Measurements from ENCODE around the gene CFAP61.

DNA sequence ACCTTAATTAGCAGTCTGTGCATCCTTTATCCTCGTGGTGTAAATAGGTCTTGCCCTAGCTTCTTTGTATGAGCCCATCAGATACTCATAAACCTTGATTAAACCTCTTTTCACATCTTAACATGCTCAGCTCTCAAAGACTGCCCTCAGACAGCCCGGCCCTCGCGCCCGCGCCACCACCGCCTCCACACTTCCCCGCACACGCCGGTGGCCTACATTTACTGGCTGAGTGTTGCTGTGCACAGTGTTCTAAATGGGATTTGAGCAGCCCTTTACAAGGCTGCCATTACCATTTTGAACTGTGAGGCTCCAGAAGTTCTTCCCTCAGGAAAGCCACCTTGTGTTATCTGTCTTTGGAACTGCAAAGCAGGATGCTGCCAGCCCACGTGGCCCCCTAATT, 252.6 kb downstream of the CFAP61 start:
- TF ChIP-seq, protein P1, sequence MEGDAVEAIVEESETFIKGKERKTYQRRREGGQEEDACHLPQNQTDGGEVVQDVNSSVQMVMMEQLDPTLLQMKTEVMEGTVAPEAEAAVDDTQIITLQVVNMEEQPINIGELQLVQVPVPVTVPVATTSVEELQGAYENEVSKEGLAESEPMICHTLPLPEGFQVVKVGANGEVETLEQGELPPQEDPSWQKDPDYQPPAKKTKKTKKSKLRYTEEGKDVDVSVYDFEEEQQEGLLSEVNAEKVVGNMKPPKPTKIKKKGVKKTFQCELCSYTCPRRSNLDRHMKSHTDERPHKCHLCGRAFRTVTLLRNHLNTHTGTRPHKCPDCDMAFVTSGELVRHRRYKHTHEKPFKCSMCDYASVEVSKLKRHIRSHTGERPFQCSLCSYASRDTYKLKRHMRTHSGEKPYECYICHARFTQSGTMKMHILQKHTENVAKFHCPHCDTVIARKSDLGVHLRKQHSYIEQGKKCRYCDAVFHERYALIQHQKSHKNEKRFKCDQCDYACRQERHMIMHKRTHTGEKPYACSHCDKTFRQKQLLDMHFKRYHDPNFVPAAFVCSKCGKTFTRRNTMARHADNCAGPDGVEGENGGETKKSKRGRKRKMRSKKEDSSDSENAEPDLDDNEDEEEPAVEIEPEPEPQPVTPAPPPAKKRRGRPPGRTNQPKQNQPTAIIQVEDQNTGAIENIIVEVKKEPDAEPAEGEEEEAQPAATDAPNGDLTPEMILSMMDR (IDR thresholded peaks at IDR 0.05): no peak
- TF ChIP-seq POLR2A (IDR thresholded peaks at IDR 0.05): no peak
